RKO (cell line): Measurements from ENCODE around the gene ECHS1.
"Not testable (repeated sequence)": the region's sequence is repeated elsewhere in the genome, so short reads cannot be mapped to it uniquely, and the experiment has no call there.

Source experiments
- DNase-seq: peaks from one replicate; pipeline ENCODE4 v3.0.0-alpha.2; 2016; ENCODE audit warnings: low spot score

The ECHS1 gene

GRCh38 chr10:133324857-133325260 lies 48.3 kb downstream of the ECHS1 start:
- DNase-seq: no peak

GRCh38 chr10:133324198-133324792 lies 48.9 kb downstream of the ECHS1 start:
- DNase-seq: peak; percentile 28

- DNase-seq: not testable (repeated sequence)
Measured at GRCh38 chr10:133322064-133322709, 51.0 kb downstream of the ECHS1 start.

- DNase-seq: not testable (repeated sequence)
Measured at GRCh38 chr10:133320852-133321422, 52.2 kb downstream of the ECHS1 start.

- peak; percentile 51 for DNase-seq
Measured at GRCh38 chr10:133318494-133319127, 54.5 kb downstream of the ECHS1 start.

GRCh38 chr10:133316732-133317131 lies 56.4 kb downstream of the ECHS1 start:
- no peak for DNase-seq

- DNase-seq: no peak
Measured at GRCh38 chr10:133316266-133316665, 56.9 kb downstream of the ECHS1 start.

GRCh38 chr10:133315847-133316246 lies 57.3 kb downstream of the ECHS1 start:
- peak; percentile 55 for DNase-seq

- DNase-seq: no peak
Measured at GRCh38 chr10:133314911-133315310, 58.2 kb downstream of the ECHS1 start.

- DNase-seq: no peak
Measured at GRCh38 chr10:133313192-133313591, 60.0 kb downstream of the ECHS1 start.

GRCh38 chr10:133312769-133313145 lies 60.4 kb downstream of the ECHS1 start:
- DNase-seq: no peak
